ENCODE measurements around the gene TM7SF3. TPM values are rescaled to one million over a fixed set of nuclear protein-coding genes. Genes with fewer than 3 reads are reported as not detected.

Gene TM7SF3
- total RNA-seq, 2 experiments from 2014 or later = 8.3 to 9.5 TPM

DNA sequence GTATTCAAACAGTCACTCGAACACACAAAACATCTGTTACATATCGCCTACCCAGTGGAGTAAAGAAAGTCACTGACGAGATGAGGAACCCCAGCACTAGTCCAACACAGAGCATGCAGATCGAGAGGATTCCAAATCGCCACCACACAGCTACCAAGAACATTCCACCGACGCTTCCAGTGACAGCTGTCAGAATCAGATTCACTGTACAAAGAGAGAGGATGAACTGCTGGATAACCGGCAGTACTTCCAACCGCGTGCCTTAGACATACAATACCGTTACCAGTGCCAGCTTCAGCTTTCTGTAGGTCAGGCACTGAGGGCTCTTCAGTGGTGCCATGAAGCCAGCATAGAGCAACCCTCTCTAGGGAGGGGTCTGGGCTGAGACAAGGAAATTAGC, 34.5 kb downstream of the TM7SF3 start:
- POLR2A ChIA-PET = no interaction called here
- H3K27me3 Mint-ChIP-seq = no peaks in the 10 kb centered on the region
- H3K36me3 ChIP-seq (ENCODE audit: insufficient read depth, low read length) = peaks cover 30% of the 10 kb centered on the region
- H3K9me3 Mint-ChIP-seq = no peaks in the 10 kb centered on the region
- no peak overlapping the region for H3K4me3 ChIP-seq (ENCODE audit: low read length)
- H3K27me3 ChIP-seq (ENCODE audit: control insufficient read depth in 1 of 2, insufficient read depth in 2 of 2, low read length in 2 of 2) = no peaks in the 10 kb centered on the region
- H3K27ac ChIP-seq (ENCODE audit: low read depth in 1 of 2, low read length in 2 of 2) = no peak overlapping the region
- H3K4me1 Mint-ChIP-seq (ENCODE audit: low read depth) = no peaks in the 10 kb centered on the region
- ATAC-seq (ENCODE audit: poor library complexity) (no peak), DNase-seq (no peak)
- TF ChIP-seq, protein P1, sequence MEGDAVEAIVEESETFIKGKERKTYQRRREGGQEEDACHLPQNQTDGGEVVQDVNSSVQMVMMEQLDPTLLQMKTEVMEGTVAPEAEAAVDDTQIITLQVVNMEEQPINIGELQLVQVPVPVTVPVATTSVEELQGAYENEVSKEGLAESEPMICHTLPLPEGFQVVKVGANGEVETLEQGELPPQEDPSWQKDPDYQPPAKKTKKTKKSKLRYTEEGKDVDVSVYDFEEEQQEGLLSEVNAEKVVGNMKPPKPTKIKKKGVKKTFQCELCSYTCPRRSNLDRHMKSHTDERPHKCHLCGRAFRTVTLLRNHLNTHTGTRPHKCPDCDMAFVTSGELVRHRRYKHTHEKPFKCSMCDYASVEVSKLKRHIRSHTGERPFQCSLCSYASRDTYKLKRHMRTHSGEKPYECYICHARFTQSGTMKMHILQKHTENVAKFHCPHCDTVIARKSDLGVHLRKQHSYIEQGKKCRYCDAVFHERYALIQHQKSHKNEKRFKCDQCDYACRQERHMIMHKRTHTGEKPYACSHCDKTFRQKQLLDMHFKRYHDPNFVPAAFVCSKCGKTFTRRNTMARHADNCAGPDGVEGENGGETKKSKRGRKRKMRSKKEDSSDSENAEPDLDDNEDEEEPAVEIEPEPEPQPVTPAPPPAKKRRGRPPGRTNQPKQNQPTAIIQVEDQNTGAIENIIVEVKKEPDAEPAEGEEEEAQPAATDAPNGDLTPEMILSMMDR (IDR thresholded peaks at IDR 0.05) = no peak
- CTCF ChIA-PET = interaction anchor here (0.5 kb wide), 1 partner anchor 339 kb away, joined by 3 read pairs; no protein-coding TSS in a partner anchor
- no peak overlapping the region for H3K27ac Mint-ChIP-seq
- no peaks in the 10 kb centered on the region for H3K4me1 ChIP-seq (ENCODE audit: insufficient read depth, low read length)
- no peaks in the 10 kb centered on the region for H3K9me3 ChIP-seq (ENCODE audit: control insufficient read depth in 1 of 2, insufficient read depth in 1 of 2, low read length in 2 of 2)
- no peak overlapping the region for H3K4me3 Mint-ChIP-seq
- intact Hi-C loops (cut with DNase I, micrococcal nuclease) = no loop called here
- peaks cover 76% of the 10 kb centered on the region for H3K36me3 Mint-ChIP-seq (ENCODE audit: low read depth)

DNA sequence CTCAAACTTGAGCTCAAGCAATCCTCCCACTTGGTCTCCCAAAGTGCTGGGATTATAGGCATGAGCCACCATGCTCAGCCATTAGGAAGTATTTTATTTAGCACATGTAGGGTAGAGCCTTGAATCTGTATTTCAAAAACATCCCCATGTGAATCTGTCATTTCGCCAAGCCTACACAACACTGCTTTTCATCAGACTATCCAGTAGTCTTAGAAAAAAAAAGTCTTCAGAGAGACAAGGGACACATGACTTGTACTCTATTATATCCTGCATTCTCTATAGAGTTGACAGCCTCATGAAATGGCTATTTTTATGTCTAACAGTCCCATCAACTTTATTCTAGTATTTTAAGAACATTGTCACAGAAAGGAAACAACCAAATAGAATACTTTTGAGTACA, 35.4 kb downstream of the TM7SF3 start:
- intact Hi-C loops (cut with DNase I, micrococcal nuclease) = no loop called here
- H3K4me1 ChIP-seq (ENCODE audit: insufficient read depth, low read length) = no peaks in the 10 kb centered on the region
- H3K4me3 ChIP-seq (ENCODE audit: low read length) = no peak overlapping the region
- no peak overlapping the region for H3K27ac ChIP-seq (ENCODE audit: low read depth in 1 of 2, low read length in 2 of 2)
- Mint-ChIP-seq H3K27me3 (no peaks in the 10 kb centered on the region), H3K4me1 (ENCODE audit: low read depth) (no peaks in the 10 kb centered on the region), H3K4me3 (no peak overlapping the region), H3K36me3 (ENCODE audit: low read depth) (peaks cover 78% of the 10 kb centered on the region), H3K9me3 (no peaks in the 10 kb centered on the region), H3K27ac (no peak overlapping the region)
- H3K9me3 ChIP-seq (ENCODE audit: control insufficient read depth in 1 of 2, insufficient read depth in 1 of 2, low read length in 2 of 2) = no peaks in the 10 kb centered on the region
- POLR2A ChIA-PET = no interaction called here
- TF ChIP-seq, protein P1 (IDR thresholded peaks at IDR 0.05) = no peak
- ATAC-seq (ENCODE audit: poor library complexity) (no peak), DNase-seq (no peak)
- CTCF ChIA-PET = no interaction called here
- peaks cover 30% of the 10 kb centered on the region for H3K36me3 ChIP-seq (ENCODE audit: insufficient read depth, low read length)
- no peaks in the 10 kb centered on the region for H3K27me3 ChIP-seq (ENCODE audit: control insufficient read depth in 1 of 2, insufficient read depth in 2 of 2, low read length in 2 of 2)

DNA sequence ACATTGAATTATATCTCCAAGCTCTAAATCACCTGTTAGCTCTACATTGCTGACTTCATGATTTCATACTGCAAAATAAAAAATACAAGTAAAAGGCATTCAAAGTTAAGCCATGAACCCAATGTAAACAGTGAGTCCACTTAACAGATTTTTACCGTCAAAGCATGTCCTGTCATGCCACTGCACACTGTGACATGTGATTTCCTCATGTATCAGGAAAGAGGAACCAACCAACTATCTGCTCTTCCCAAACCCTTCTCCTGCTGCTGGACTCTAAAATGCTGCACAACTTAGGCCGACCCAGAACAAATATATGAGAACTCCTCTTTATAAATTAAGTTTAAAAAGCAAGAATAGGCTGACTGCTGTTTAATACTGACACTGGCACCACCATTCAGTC, 37.5 kb downstream of the TM7SF3 start:
- H3K9me3 Mint-ChIP-seq = no peaks in the 10 kb centered on the region
- H3K4me1 Mint-ChIP-seq (ENCODE audit: low read depth) = peaks cover 6% of the 10 kb centered on the region
- TF ChIP-seq, protein P1 (IDR thresholded peaks at IDR 0.05) = no peak
- no peak for DNase-seq
- H3K36me3 ChIP-seq (ENCODE audit: insufficient read depth, low read length) = peaks cover 41% of the 10 kb centered on the region
- H3K4me3 Mint-ChIP-seq = no peak overlapping the region
- intact Hi-C loops (cut with DNase I, micrococcal nuclease) = no loop called here
- H3K36me3 Mint-ChIP-seq (ENCODE audit: low read depth) = peaks cover 65% of the 10 kb centered on the region
- no peak for ATAC-seq (ENCODE audit: poor library complexity)
- H3K9me3 ChIP-seq (ENCODE audit: control insufficient read depth in 1 of 2, insufficient read depth in 1 of 2, low read length in 2 of 2) = no peaks in the 10 kb centered on the region
- H3K27ac Mint-ChIP-seq = no peak overlapping the region
- ChIA-PET CTCF (no interaction called here), POLR2A (no interaction called here)
- no peaks in the 10 kb centered on the region for H3K27me3 ChIP-seq (ENCODE audit: control insufficient read depth in 1 of 2, insufficient read depth in 2 of 2, low read length in 2 of 2)
- H3K27ac ChIP-seq (ENCODE audit: low read depth in 1 of 2, low read length in 2 of 2) = no peak overlapping the region
- no peaks in the 10 kb centered on the region for H3K4me1 ChIP-seq (ENCODE audit: insufficient read depth, low read length)
- no peaks in the 10 kb centered on the region for H3K27me3 Mint-ChIP-seq
- H3K4me3 ChIP-seq (ENCODE audit: low read length) = no peak overlapping the region

Data from CD4-positive, alpha-beta T cell (primary cell).